H1 (cell line): ENCODE data around the gene ADAMTS20. TPM values are rescaled to one million over a fixed set of nuclear protein-coding genes. Genes with fewer than 3 reads are reported as not detected.
A peak's percentile ranks its signal among the peaks of the same experiment; 100 is the strongest.

ENCODE experiments used
- CTCF ChIA-PET: fragments of 300-600 bp; sonication (Branson Sonifier 250); formaldehyde crosslinking; loops from one replicate; lab custom pipeline; 2021; ENCODE audit not compliant: partially characterized antibody; lab: Charles Lee
- POLR2A ChIA-PET: fragments of 300-600 bp; sonication (Branson Sonifier 250); formaldehyde crosslinking; loops from one replicate; lab custom pipeline; 2021; ENCODE audit warnings: inconsistent platforms; ENCODE audit not compliant: partially characterized antibody; lab: Charles Lee
- DNase-seq, 2 experiments: peaks; one replicate each; pipeline versions ENCODE4 v3.0.0 to v3.0.0-alpha.2; 2010 to 2022; ENCODE audit warnings: low spot score in 2 of 2, low read depth in 1 of 2, mixed read lengths in 1 of 2
- FAIRE-seq: peaks from 2 replicates; lab custom pipeline; 2011; peaks lifted over from hg19 to GRCh38; lab: Jason Lieb, UNC
- H2AFZ ChIP-seq: 2 replicates; pipeline ENCODE4 v1.8.1; 2012; ENCODE audit warnings: low read length, inconsistent platforms
- H2AK5ac ChIP-seq: 2 replicates; pipeline ENCODE4 v1.6.1; 2013; ENCODE audit warnings: low read depth, low read length
- H2BK120ac ChIP-seq: replicated peaks from 2 replicates; pipeline ENCODE3; 2013; ENCODE audit warnings: low read depth, low read length, inconsistent platforms
- H2BK12ac ChIP-seq: 2 replicates; pipeline ENCODE4 v1.6.1; 2013; ENCODE audit warnings: low read depth, low read length
- H2BK15ac ChIP-seq: 2 replicates; pipeline ENCODE4 v1.6.1; 2013; ENCODE audit warnings: low read length
- H2BK20ac ChIP-seq: 2 replicates; pipeline ENCODE4 v1.6.1; 2013; ENCODE audit warnings: low read length
- H2BK5ac ChIP-seq: 2 replicates; pipeline ENCODE4 v1.6.1; 2013; ENCODE audit warnings: low read depth, low read length
- H3K14ac ChIP-seq: 2 replicates; pipeline ENCODE4 v1.6.1; 2013; ENCODE audit warnings: inconsistent platforms; ENCODE audit not compliant: insufficient read length
- H3K18ac ChIP-seq: 2 replicates; pipeline ENCODE4 v1.6.1; 2013; ENCODE audit warnings: low read length; ENCODE audit errors: extremely low read depth
- H3K23ac ChIP-seq: 2 replicates; pipeline ENCODE4 v1.6.1; 2013; ENCODE audit warnings: inconsistent platforms; ENCODE audit not compliant: insufficient read length
- H3K23me2 ChIP-seq: 2 replicates; pipeline ENCODE4 v1.6.1; 2013; ENCODE audit warnings: low read depth, low read length
- H3K27ac ChIP-seq: 2 replicates; pipeline ENCODE4 v1.6.1; 2011; ENCODE audit warnings: low read depth, low read length, inconsistent platforms
- H3K27me3 ChIP-seq, 4 experiments: replicated peaks in 1 of 4; 1 replicate in 1 of 4; 2 replicates in 3 of 4; pipeline versions ENCODE4 v1.6.1 to v1.8.1; 2011 to 2013; ENCODE audit warnings: low read length in 3 of 4, mild to moderate bottlenecking in 3 of 4, inconsistent platforms in 2 of 4, mixed read lengths in 2 of 4, moderate library complexity in 1 of 4; ENCODE audit not compliant: control insufficient read depth in 3 of 4, insufficient read depth in 3 of 4; ENCODE audit errors: extremely low read depth in 1 of 4
- H3K36me3 ChIP-seq, 4 experiments: 2 replicates each; pipeline versions ENCODE4 v1.6.1 to v1.8.1; 2011 to 2013; ENCODE audit warnings: mild to moderate bottlenecking in 4 of 4, low read length in 3 of 4, moderate library complexity in 2 of 4, control low read depth in 1 of 4, inconsistent platforms in 1 of 4; ENCODE audit not compliant: insufficient read depth in 4 of 4, control insufficient read depth in 2 of 4
- H3K4ac ChIP-seq: replicated peaks from 2 replicates; pipeline ENCODE3; 2013; ENCODE audit warnings: low read length, low read depth, mixed read lengths, inconsistent platforms; ENCODE audit not compliant: insufficient read length
- H3K4me1 ChIP-seq, 4 experiments: replicated peaks in 1 of 4; 1 replicate in 1 of 4; 2 replicates in 3 of 4; pipeline versions ENCODE4 v1.6.1 to v1.8.1; 2011 to 2013; ENCODE audit warnings: low read length in 3 of 4, inconsistent platforms in 2 of 4, mixed read lengths in 1 of 4; ENCODE audit not compliant: insufficient read depth in 4 of 4, control insufficient read depth in 3 of 4
- H3K4me2 ChIP-seq, 2 experiments: 2 replicates each; pipeline versions ENCODE4 v1.6.1 to v1.8.1; 2011 to 2013; ENCODE audit warnings: low read depth in 2 of 2, low read length in 2 of 2, control low read depth in 1 of 2, inconsistent platforms in 1 of 2, mild to moderate bottlenecking in 1 of 2; ENCODE audit not compliant: insufficient read depth in 1 of 2
- H3K4me3 ChIP-seq, 4 experiments: fragments of 200-600, 300-600 bp in 1 of 4; sonication (generic), shearing (Covaris generic), sonication (Bioruptor Twin) in 1 of 4; 2 replicates each; pipeline versions ENCODE4 v1.5.1 to v1.8.1; 2011 to 2016; ENCODE audit warnings: low read length in 4 of 4, low read depth in 3 of 4, control low read depth in 2 of 4, inconsistent platforms in 2 of 4, mild to moderate bottlenecking in 2 of 4, mixed read lengths in 1 of 4, moderate library complexity in 1 of 4; ENCODE audit not compliant: insufficient read depth in 2 of 4; ENCODE audit errors: extremely low read depth in 1 of 4
- H3K56ac ChIP-seq: replicated peaks from 2 replicates; pipeline ENCODE3; 2013; ENCODE audit warnings: low read depth, mild to moderate bottlenecking, mixed read lengths, low read length, inconsistent platforms; ENCODE audit not compliant: insufficient read length
- H3K79me1 ChIP-seq: 2 replicates; pipeline ENCODE4 v1.6.1; 2013; ENCODE audit warnings: low read depth, low read length, control low read depth
- H3K79me2 ChIP-seq, 2 experiments: 2 replicates each; pipeline versions ENCODE4 v1.6.1 to v1.8.1; 2012 to 2013; ENCODE audit warnings: low read length in 2 of 2, mild to moderate bottlenecking in 2 of 2, inconsistent platforms in 1 of 2; ENCODE audit not compliant: insufficient read depth in 2 of 2, control insufficient read depth in 1 of 2
- H3K9ac ChIP-seq, 4 experiments: replicated peaks in 1 of 4; 1 replicate in 1 of 4; 2 replicates in 3 of 4; pipeline versions ENCODE4 v1.6.1 to v1.8.1; 2011 to 2013; ENCODE audit warnings: low read depth in 3 of 4, low read length in 3 of 4, control low read depth in 2 of 4, mild to moderate bottlenecking in 2 of 4, moderate library complexity in 2 of 4, inconsistent platforms in 1 of 4; ENCODE audit errors: extremely low read depth in 1 of 4
- H3K9me3 ChIP-seq, 2 experiments: 2 replicates each; pipeline versions ENCODE4 v1.6.1 to v1.8.1; 2012 to 2013; ENCODE audit warnings: mild to moderate bottlenecking in 2 of 2, moderate library complexity in 2 of 2, control low read depth in 1 of 2, inconsistent platforms in 1 of 2, low read depth in 1 of 2, low read length in 1 of 2, mixed read lengths in 1 of 2; ENCODE audit not compliant: insufficient read depth in 2 of 2
- H4K20me1 ChIP-seq, 2 experiments: replicated peaks in 1 of 2; 2 replicates each; pipeline versions ENCODE3 to v1.8.1; 2011 to 2013; ENCODE audit warnings: inconsistent platforms in 2 of 2, low read length in 2 of 2, mild to moderate bottlenecking in 1 of 2; ENCODE audit not compliant: insufficient read depth in 2 of 2, control insufficient read depth in 1 of 2
- H4K5ac ChIP-seq: 2 replicates; pipeline ENCODE4 v1.6.1; 2013; ENCODE audit warnings: low read length, low read depth, mixed read lengths, inconsistent platforms; ENCODE audit not compliant: insufficient read length
- H4K8ac ChIP-seq: 2 replicates; pipeline ENCODE4 v1.8.0; 2013; ENCODE audit warnings: mild to moderate bottlenecking, moderate library complexity, low read length, inconsistent platforms; ENCODE audit not compliant: insufficient read depth; ENCODE audit errors: extremely low read depth
- H4K91ac ChIP-seq: replicated peaks from 2 replicates; pipeline ENCODE3; 2013; ENCODE audit warnings: low read length, mixed read lengths, inconsistent platforms; ENCODE audit not compliant: insufficient read length
- CBX8 ChIP-seq: fragments of 300-800, 300-1000 bp; sonication (generic); IDR thresholded peaks from 2 replicates; pipeline ENCODE4 v1.7.1; 2016; ENCODE audit warnings: low read depth, low read length, borderline replicate concordance
- CTCF ChIP-seq, 3 experiments: IDR thresholded peaks; 1 replicate in 2 of 3; 2 replicates in 1 of 3; pipeline versions ENCODE4 v1.5.1 to v1.6.1; 2011; ENCODE audit warnings: low read length in 3 of 3, mild to moderate bottlenecking in 3 of 3, inconsistent platforms in 2 of 3, low read depth in 1 of 3, moderate library complexity in 1 of 3; ENCODE audit not compliant: insufficient read depth in 1 of 3; ENCODE audit errors: control extremely low read depth in 1 of 3
- FOSL1 ChIP-seq: IDR thresholded peaks from 2 replicates; pipeline ENCODE4 v1.6.1; 2011; ENCODE audit warnings: mild to moderate bottlenecking, low read depth, low read length, moderate library complexity; ENCODE audit not compliant: insufficient read depth
- KDM4A ChIP-seq: IDR thresholded peaks from one replicate; pipeline ENCODE4 v1.7.1; 2012; ENCODE audit warnings: low read depth, mild to moderate bottlenecking, moderate library complexity, low read length, inconsistent platforms; ENCODE audit not compliant: severe bottlenecking
- MAFK ChIP-seq: IDR thresholded peaks from 2 replicates; pipeline ENCODE4 v1.6.1; 2012; ENCODE audit warnings: low read depth, mild to moderate bottlenecking, improper control_type of control experiment, low read length
- NRF1 ChIP-seq: IDR thresholded peaks from 2 replicates; pipeline ENCODE4 v1.6.1; 2011; ENCODE audit warnings: mild to moderate bottlenecking, low read depth, low read length, improper control_type of control experiment
- RAD21 ChIP-seq, 2 experiments: IDR thresholded peaks in 1 of 2; conservative IDR thresholded peaks in 1 of 2; 2 replicates each; pipeline ENCODE4 v1.6.1; 2011; ENCODE audit warnings: low read depth in 2 of 2, low read length in 2 of 2, improper control_type of control experiment in 1 of 2, inconsistent platforms in 1 of 2, mild to moderate bottlenecking in 1 of 2, moderate library complexity in 1 of 2
- SP1 ChIP-seq: IDR thresholded peaks from 2 replicates; pipeline ENCODE4 v1.6.1; 2011; ENCODE audit warnings: low read depth, low read length
- SRF ChIP-seq: IDR thresholded peaks from 2 replicates; pipeline ENCODE4 v1.6.1; 2011; ENCODE audit warnings: mild to moderate bottlenecking, low read depth, low read length, moderate library complexity
- YY1 ChIP-seq: IDR thresholded peaks from 2 replicates; pipeline ENCODE4 v1.6.1; 2011; ENCODE audit warnings: low read depth, mild to moderate bottlenecking, low read length
- WGBS, 2 experiments: shearing (Covaris generic) in 1 of 2; methylation state at CpG; one replicate each; pipeline versions ENCODE4 v1.1.6 to v1.1.7; 2013 to 2015; ENCODE audit warnings: low lambda C conversion rate in 2 of 2, mixed read lengths in 2 of 2, inconsistent platforms in 1 of 2, low coverage in 1 of 2, missing lambda C conversion rate in 1 of 2; ENCODE audit not compliant: insufficient replicate concordance in 2 of 2, insufficient coverage in 1 of 2, insufficient read length in 1 of 2; ENCODE audit errors: extremely low coverage in 1 of 2, missing lambda C conversion rate in 1 of 2; 5-methylcytosine and 5-hydroxymethylcytosine counted together
- polyA plus RNA-seq, 7 experiments: library from polyadenylated mRNA; depleted of rRNA in 3 of 7; stranded (reverse) in 5 of 7; unstranded in 2 of 7; fragments of >200 nt in 5 of 7; fragments of 200-250 nt in 2 of 7; gene quantifications; 1 replicate in 5 of 7; 2 replicates in 1 of 7; 4 replicates in 1 of 7; pipeline versions ENCODE4 v1.2.1 to v1.2.3, GENCODE V29; 2011 to 2013; ENCODE audit warnings: missing spikeins in 2 of 7, mixed read lengths in 2 of 7
- total RNA-seq: library from RNA; stranded (reverse); fragmentation: NEBNext Ultra II Directional; extraction: Animal tissue kit (Norgen Biotek cat#: 25700); gene quantifications from 2 replicates; pipeline ENCODE4 v1.2.1, GENCODE V29; 2021

The ADAMTS20 gene
- total and polyA plus RNA-seq, 2 of the 8 experiments (the other 6 are each of a cell fraction or from before 2014, with no cell fraction given): 2.9 to 5.1 TPM

- Histone ChIP-seq H3K79me1 (no peaks in the 10 kb centered on the region), H3K4me2 (no peak overlapping the region), H3K9ac (no peak overlapping the region), H3K4me3 (no peak overlapping the region), H2BK12ac (0 out of 2 replicates have a peak overlapping the region, but pooled peaks have one; percentile 55), H2AFZ (0 out of 2 replicates have a peak overlapping the region, but pooled peaks have one; percentile 14), H3K4me1 (peaks cover 0 to 5% (median 0%) of the 10 kb centered on the region in 4 experiments; a peak in 2 of 7 replicates), H3K36me3 (no peaks in the 10 kb centered on the region), H4K20me1 (no peaks in the 10 kb centered on the region), H2AK5ac (no peak overlapping the region), H4K91ac (no peak overlapping the region), H3K56ac (no peak overlapping the region), H4K8ac (no peak overlapping the region), H3K9me3 (no peaks in the 10 kb centered on the region), H2BK15ac (no peak overlapping the region), H3K23me2 (no peaks in the 10 kb centered on the region), H3K18ac (no peak overlapping the region), H3K27ac (no peak overlapping the region), H3K23ac (no peak overlapping the region), H3K14ac (no peak overlapping the region), H2BK20ac (no peak overlapping the region), H3K79me2 (no peaks in the 10 kb centered on the region), H4K5ac (no peak overlapping the region), H2BK120ac (no peak overlapping the region), H3K27me3 (no peaks in the 10 kb centered on the region), H3K4ac (no peak overlapping the region), H2BK5ac (no peak overlapping the region)
- WGBS, 2 experiments: 9% methylated on average over 1 of the region's 1 CpG; no CpG with 5 or more reads in 1 of the 2 experiments
- DNase-seq (no peak), FAIRE-seq (peak; percentile 13)
- ChIA-PET POLR2A (no interaction called here), CTCF (interaction anchor here (0.7 to 2.4 kb wide), 12 partner anchors 9 to 866 kb away, joined by 3 to 6 read pairs (median 4); partner anchors contain the start of gene PRICKLE1)
- TF ChIP-seq RAD21 (IDR thresholded peaks at IDR 0.05 in 1 of 2, conservative IDR thresholded peaks at IDR 0.05 in 1 of 2; ENCODE audit: low read depth in 2 of 2, low read length in 2 of 2) (peak; percentile 57 to 66), CTCF (IDR thresholded peaks at IDR 0.05; ENCODE audit: control extremely low read depth in 1 of 3, insufficient read depth in 1 of 3, low read depth in 1 of 3, low read length in 3 of 3) (peak in 2 of 3 experiments; percentile 16 to 35; a peak in 2 of 4 replicates), SP1 (no peak), KDM4A (no peak), CBX8 (no peak), FOSL1 (no peak), SRF (no peak), YY1 (no peak), NRF1 (no peak), MAFK (no peak)
These were observed 214.9 kb downstream of the ADAMTS20 start for GRCh38 chr12:43336962-43337555.
